GM19468 (cell line): ENCODE data around the gene CACNB1.
"Not testable (repeated sequence)": the region's sequence is repeated elsewhere in the genome, so short reads cannot be mapped to it uniquely, and the experiment has no call there.

ENCODE experiments used
- ATAC-seq: cut with Tn5 transposase; IDR thresholded peaks from one replicate; pipeline ENCODE4 v1.9.1; 2021; ENCODE audit warnings: mild to moderate bottlenecking, moderate library complexity, moderate number of reproducible peaks; ENCODE audit not compliant: unreplicated experiment; ENCODE audit errors: extremely low read depth

Gene CACNB1

DNA sequence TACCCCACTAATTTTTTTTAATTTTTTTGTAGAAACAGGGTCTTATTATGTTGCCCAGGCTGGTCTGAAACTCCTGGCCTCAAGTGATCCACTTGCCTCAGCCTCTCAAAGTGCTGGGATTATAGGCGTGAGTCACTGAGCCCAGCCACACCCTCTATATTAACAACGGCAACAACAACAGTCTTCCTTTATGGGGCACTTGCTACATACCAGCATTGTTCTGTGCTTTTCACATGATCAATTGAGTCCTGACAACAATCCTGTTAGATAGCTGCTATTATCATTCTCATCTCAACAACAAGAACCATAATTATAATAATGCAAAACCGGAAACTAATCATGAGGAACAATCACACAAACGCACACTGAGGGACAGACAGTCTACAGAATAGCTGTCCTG, 18.9 kb downstream of the CACNB1 start:
- no peak for ATAC-seq

DNA sequence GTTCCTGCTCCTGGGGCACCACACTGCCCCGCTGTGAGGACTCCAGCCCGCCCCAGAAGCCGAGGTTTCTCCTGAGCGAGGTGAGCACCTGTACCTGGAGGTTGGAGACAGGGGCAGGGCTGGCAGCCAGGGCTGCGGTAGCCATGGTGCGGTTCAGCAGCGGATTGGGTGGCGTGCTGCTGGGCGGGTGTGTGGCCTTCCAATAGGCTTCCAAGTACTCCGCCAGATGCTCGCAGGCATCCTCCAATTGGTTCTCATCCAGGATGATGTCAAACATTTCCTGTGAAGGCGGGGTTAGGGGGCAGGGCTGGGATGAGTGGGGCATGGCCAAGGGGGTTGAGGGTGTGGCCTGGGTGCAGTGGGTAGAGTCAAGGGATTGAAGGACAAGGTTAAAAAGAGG, 20.2 kb downstream of the CACNB1 start:
- no peak for ATAC-seq

DNA sequence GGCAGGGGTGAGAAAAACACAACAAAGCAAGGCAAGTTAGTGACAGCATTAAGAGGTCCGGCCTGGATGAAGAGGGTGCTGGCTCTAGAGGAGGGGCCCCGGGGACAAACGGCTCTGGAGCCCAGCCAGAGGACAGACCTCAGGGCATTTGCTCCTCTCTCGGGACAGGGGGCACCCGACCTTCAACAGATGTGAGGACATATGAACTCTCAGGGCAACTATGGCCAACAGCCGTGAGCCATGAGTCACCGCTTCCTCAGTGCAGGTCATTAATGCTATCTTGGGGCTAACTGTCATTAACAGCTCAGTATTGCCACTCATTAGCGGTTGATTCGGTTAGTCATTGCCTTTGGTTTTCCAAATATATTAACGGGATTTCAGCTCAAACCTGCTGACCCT, 21.8 kb downstream of the CACNB1 start:
- ATAC-seq: no peak

GRCh38 chr17:39174920-39175694, 22.4 kb downstream of the CACNB1 start:
- ATAC-seq: no peak

DNA sequence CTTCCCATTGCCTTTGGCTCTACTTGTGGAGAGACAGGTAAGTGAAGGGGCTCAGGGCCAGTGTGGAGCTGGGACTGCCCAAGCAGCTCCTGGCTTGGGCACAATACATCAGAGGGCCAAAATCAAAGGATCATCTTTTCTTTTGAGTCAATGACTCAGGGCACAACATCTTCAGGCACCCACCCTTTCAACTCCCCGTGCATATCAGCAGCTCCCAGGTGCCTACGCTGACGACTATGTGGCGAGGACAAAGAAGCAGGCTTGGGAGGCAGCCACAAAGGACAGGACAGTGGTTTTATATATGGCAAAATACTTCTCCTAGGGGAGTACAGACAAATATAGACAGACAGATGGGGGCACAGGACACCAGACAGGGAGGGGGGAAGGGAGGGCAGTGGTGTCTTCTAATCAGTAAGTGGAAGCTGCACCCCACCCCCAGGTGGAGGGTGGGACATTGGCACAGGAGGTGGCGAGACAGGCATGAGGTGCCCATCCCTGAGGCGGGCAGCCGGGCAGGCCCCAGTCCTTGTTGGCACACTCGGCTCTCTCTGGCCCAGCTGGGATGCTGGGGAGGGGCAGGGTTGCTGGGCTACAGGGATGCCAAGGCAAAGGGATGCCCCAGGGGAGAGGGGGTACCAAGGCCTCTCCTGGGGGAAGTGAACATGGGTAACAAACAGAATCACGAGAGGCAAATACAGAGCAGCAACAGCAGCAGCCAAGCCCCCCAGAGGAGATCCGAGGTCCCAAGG, 23.8 kb downstream of the CACNB1 start:
- ATAC-seq: no peak

- ATAC-seq: no peak
These were observed 24.4 kb downstream of the CACNB1 start for GRCh38 chr17:39173080-39173479.

DNA sequence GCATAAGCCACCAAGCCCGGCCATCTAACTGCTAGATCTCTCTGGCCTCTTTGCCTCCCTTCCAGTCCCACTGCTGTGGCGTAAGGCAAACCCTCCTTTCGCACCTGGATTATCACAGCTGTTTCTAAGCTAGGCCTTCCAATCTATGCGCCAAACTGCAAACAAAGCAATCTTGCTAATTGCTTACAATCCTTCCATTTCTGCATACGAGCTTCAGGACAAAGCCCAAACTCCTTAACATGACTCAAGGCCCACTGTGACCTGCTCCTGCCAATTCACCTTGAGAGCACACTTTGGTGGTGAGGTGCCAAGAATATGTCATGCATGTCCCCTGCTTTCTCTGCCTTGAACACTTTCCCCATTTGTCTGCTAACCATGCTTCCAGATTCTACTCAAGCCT, 25.5 kb downstream of the CACNB1 start:
- no peak for ATAC-seq

DNA sequence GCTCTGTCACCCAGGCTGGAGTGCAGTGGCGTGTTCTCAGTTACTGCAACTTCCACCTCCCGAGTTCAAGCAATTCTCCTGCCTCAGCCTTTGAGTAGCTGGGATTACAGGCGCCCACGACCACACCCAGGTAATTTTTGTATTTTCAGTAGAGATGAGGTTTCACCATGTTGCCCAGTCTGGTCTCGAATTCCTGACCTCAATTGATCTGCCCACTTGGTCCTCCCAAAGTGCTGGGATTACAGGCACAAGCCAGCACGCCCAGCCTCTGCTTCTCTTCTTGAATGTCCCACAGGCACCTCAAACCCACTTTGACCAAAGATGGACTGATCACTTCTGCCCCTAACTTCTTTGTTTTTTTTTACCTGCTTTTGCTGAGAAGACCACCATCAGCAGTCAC, 26.9 kb downstream of the CACNB1 start:
- no peak for ATAC-seq

DNA sequence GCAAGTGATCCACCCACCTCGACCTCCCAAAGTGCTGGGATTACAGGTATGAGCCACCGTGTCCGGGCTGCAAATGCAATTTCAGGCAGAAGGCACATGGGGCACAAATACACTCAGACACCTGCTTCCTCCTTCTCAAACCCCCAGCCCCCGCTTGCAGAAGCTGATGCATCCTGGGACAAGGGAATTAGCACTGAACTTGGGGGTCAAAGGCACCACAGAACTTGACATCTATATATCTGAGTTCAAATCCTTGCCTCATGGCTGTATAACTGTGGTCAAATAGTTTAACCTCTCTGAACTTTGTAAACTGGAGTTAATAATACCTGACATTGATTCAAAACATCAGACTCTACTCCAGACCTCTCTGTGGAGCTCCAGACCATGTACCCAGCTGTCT, 27.4 kb downstream of the CACNB1 start:
- ATAC-seq: no peak

- ATAC-seq: no peak
These were observed 28.0 kb downstream of the CACNB1 start for GRCh38 chr17:39169518-39169917.

- ATAC-seq: no peak
These were observed 28.4 kb downstream of the CACNB1 start for GRCh38 chr17:39169101-39169500.

- not testable (repeated sequence) for ATAC-seq
These were observed 29.0 kb downstream of the CACNB1 start for GRCh38 chr17:39168503-39168902.

GRCh38 chr17:39167476-39167875, 30.0 kb downstream of the CACNB1 start:
- no peak for ATAC-seq

GRCh38 chr17:39166437-39167335, 30.8 kb downstream of the CACNB1 start:
- ATAC-seq: no peak

GRCh38 chr17:39165841-39166349, 31.6 kb downstream of the CACNB1 start, which contains the start of gene ARL5C:
Gene ARL5C, minus strand, starts transcription at chr17:39166161. Its CDS starts 401 bp downstream, at chr17:39165760.
- no peak for ATAC-seq

- no peak for ATAC-seq
These were observed 32.2 kb downstream of the CACNB1 start for GRCh38 chr17:39165178-39165840.

GRCh38 chr17:39164675-39165143, 32.8 kb downstream of the CACNB1 start:
- no peak for ATAC-seq

DNA sequence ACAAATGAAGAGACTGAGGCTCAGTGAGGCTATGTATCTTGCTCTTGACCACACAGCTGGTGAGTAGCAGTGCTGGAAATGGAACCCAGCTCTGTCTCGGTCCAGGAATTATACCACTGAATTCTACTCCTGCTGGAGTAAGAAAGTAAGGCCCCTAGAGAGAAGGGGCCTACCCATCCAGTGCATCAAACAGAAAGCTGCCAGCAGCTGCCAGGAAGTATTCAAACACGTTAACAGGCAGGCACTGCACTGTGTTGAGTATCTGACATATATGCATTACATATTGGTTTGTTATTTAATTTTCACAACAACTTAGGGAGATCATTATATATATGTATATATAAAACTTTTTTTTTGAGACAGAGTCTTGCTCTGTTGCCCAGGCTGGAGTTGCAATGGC, 35.5 kb downstream of the CACNB1 start:
- no peak for ATAC-seq

GRCh38 chr17:39158623-39159022, 38.8 kb downstream of the CACNB1 start:
- no peak for ATAC-seq

DNA sequence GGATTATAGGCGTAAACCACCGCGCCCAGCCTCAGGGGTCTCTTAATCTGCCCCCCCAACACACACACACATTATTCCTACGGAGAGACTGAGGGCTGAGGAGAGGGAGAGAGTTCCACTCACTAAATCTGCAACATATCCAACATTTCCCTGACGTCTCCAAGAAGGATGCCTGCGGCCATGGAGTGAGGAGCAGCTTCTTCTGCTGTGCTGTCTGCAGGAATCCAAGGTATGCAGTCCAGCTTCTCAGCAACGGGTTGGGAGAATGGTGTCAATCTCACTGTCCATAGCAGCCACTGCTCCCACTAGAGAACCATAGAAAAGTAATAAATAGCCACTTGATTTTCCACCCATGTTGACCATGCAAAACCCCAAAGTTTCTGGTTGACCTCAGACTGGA, 41.0 kb downstream of the CACNB1 start:
- ATAC-seq: no peak
